ENCODE results near the gene RYR3.
"Not testable (repeated sequence)": the region's sequence is repeated elsewhere in the genome, so short reads cannot be mapped to it uniquely, and the experiment has no call there.

The RYR3 gene

GRCh38 chr15:33592864-33593263 is 282.1 kb downstream of the RYR3 start:
- no peak for DNase-seq

GRCh38 chr15:33598382-33598781 is 287.6 kb downstream of the RYR3 start:
- not testable (repeated sequence) for DNase-seq

- DNase-seq: no peak
Observed at GRCh38 chr15:33600212-33600611, 289.4 kb downstream of the RYR3 start.

- no peak for DNase-seq
Observed at GRCh38 chr15:33601461-33601860, 290.7 kb downstream of the RYR3 start.

- DNase-seq: no peak
Observed at GRCh38 chr15:33608714-33609113, 297.9 kb downstream of the RYR3 start.

- no peak for DNase-seq
Observed at GRCh38 chr15:33612721-33613304, 302.0 kb downstream of the RYR3 start.

- no peak for DNase-seq
Observed at GRCh38 chr15:33616475-33616874, 305.7 kb downstream of the RYR3 start.

- no peak for DNase-seq
Observed at GRCh38 chr15:33618350-33618749, 307.6 kb downstream of the RYR3 start.

GRCh38 chr15:33621141-33621540 is 310.4 kb downstream of the RYR3 start:
- DNase-seq: no peak

GRCh38 chr15:33623010-33623409 is 312.2 kb downstream of the RYR3 start:
- DNase-seq: no peak

GRCh38 chr15:33624439-33624838 is 313.7 kb downstream of the RYR3 start:
- DNase-seq: no peak

GRCh38 chr15:33629647-33630046 is 318.9 kb downstream of the RYR3 start:
- DNase-seq: no peak

- DNase-seq: no peak
Observed at GRCh38 chr15:33636234-33636633, 325.5 kb downstream of the RYR3 start.

GRCh38 chr15:33636958-33637357 is 326.2 kb downstream of the RYR3 start:
- no peak for DNase-seq

GRCh38 chr15:33638453-33638852 is 327.7 kb downstream of the RYR3 start:
- DNase-seq: no peak

- DNase-seq: no peak
Observed at GRCh38 chr15:33639051-33639450, 328.3 kb downstream of the RYR3 start.

- no peak for DNase-seq
Observed at GRCh38 chr15:33639456-33639855, 328.7 kb downstream of the RYR3 start.

- no peak for DNase-seq
Observed at GRCh38 chr15:33639978-33640377, 329.2 kb downstream of the RYR3 start.

GRCh38 chr15:33641069-33641468 is 330.3 kb downstream of the RYR3 start:
- DNase-seq: no peak

GRCh38 chr15:33644304-33644703 is 333.5 kb downstream of the RYR3 start:
- DNase-seq: no peak

GRCh38 chr15:33646744-33647143 is 336.0 kb downstream of the RYR3 start:
- DNase-seq: no peak

- no peak for DNase-seq
Observed at GRCh38 chr15:33649217-33649933, 338.6 kb downstream of the RYR3 start.

- no peak for DNase-seq
Observed at GRCh38 chr15:33654860-33655259, 344.1 kb downstream of the RYR3 start.

GRCh38 chr15:33655488-33655887 is 344.7 kb downstream of the RYR3 start:
- DNase-seq: no peak

- no peak for DNase-seq
Observed at GRCh38 chr15:33656168-33656567, 345.4 kb downstream of the RYR3 start.

Data from Kasumi-1 (cell line).